ENCODE data around the gene TPD52L1. TPM values are rescaled to one million over a fixed set of nuclear protein-coding genes. Genes with fewer than 3 reads are reported as not detected.

TPD52L1 gene
- total and polyA plus RNA-seq, 10 of the 15 experiments (the other 5 are each of a cell fraction or from before 2014, with no cell fraction given), result 0.03 to 2.6 (median 0.16) TPM; not detected in 3

DNA sequence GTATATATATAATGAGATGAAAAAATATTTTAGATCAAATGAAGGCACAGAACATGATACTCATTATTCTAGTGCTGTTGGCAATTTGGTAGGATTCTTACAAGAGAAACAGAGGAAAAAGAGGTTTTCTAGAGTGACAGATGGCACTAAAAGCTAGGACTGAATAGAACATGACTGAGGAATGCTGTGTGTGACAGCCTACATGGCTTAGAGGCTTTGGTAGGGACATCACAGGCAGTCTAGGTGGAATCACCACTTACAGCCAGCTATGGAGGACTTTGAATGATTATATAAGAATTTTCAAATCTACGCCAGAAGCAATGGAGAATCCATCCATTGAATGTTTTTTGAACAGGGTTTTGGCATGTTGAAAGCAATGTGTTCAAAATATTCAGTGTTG, 52.8 kb downstream of the TPD52L1 start:
- H4K20me1 ChIP-seq (ENCODE audit: control insufficient read depth, insufficient read depth), result no peaks in the 10 kb centered on the region
- RAD21 ChIA-PET (ENCODE audit: unreplicated experiment), result no interaction called here
- FAIRE-seq (no peak), ATAC-seq (no peak), DNase-seq (ENCODE audit: low read depth, low spot score) (no peak)
- TF ChIP-seq, protein P1, sequence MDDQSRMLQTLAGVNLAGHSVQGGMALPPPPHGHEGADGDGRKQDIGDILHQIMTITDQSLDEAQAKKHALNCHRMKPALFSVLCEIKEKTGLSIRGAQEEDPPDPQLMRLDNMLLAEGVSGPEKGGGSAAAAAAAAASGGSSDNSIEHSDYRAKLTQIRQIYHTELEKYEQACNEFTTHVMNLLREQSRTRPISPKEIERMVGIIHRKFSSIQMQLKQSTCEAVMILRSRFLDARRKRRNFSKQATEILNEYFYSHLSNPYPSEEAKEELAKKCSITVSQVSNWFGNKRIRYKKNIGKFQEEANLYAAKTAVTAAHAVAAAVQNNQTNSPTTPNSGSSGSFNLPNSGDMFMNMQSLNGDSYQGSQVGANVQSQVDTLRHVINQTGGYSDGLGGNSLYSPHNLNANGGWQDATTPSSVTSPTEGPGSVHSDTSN (IDR thresholded peaks at IDR 0.05; ENCODE audit: insufficient replicate concordance, low read depth, low read length), result no peak
- no peak for TF ChIP-seq ATF7 (IDR thresholded peaks at IDR 0.05; ENCODE audit: low read depth)
- TF ChIP-seq KLF5 (IDR thresholded peaks at IDR 0.05; ENCODE audit: partially characterized antibody), result no peak
- TF ChIP-seq BCL11A (IDR thresholded peaks at IDR 0.05; ENCODE audit: low read depth, low read length), result no peak
- TF ChIP-seq PML (IDR thresholded peaks at IDR 0.05; ENCODE audit: low read length), result no peak
- TF ChIP-seq YY1 (IDR thresholded peaks at IDR 0.05; ENCODE audit: low read depth, low read length), result no peak
- no peak for TF ChIP-seq JUNB (IDR thresholded peaks at IDR 0.05)
- TF ChIP-seq CREM (IDR thresholded peaks at IDR 0.05; ENCODE audit: low read depth), result no peak
- no peak for TF ChIP-seq ZSCAN29 (IDR thresholded peaks at IDR 0.05)
- no peak for TF ChIP-seq POLR2AphosphoS5 (IDR thresholded peaks at IDR 0.05; ENCODE audit: low read length)
- no peak for TF ChIP-seq NRF1 (conservative IDR thresholded peaks at IDR 0.05; ENCODE audit: low read depth, low read length)
- no peak for TF ChIP-seq EP300 (IDR thresholded peaks at IDR 0.05; ENCODE audit: borderline replicate concordance in 1 of 2, control insufficient read depth in 1 of 2, low read depth in 2 of 2, low read length in 2 of 2)
- no peak for TF ChIP-seq MYB (IDR thresholded peaks at IDR 0.05; ENCODE audit: borderline replicate concordance, low read depth, low read length)
- TF ChIP-seq SMAD1 (IDR thresholded peaks at IDR 0.05; ENCODE audit: low read depth, partially characterized antibody), result no peak
- TF ChIP-seq ZZZ3 (IDR thresholded peaks at IDR 0.05; ENCODE audit: control insufficient read depth, insufficient read length, low read depth), result no peak
- no peak for TF ChIP-seq CEBPB (IDR thresholded peaks at IDR 0.05; ENCODE audit: borderline replicate concordance in 1 of 2, low read depth in 2 of 2, low read length in 2 of 2)
- TF ChIP-seq TCF7 (IDR thresholded peaks at IDR 0.05; ENCODE audit: borderline replicate concordance), result no peak
- TF ChIP-seq TCF3 (IDR thresholded peaks at IDR 0.05; ENCODE audit: borderline replicate concordance, insufficient read depth, low read depth, low read length), result no peak
- TF ChIP-seq ZNF217 (IDR thresholded peaks at IDR 0.05), result no peak
- intact Hi-C loops (cut with micrococcal nuclease; ENCODE audit: unreplicated experiment) (no loop called here), in situ Hi-C loops (cut with MboI) (no loop called here)
- no peaks in the 10 kb centered on the region for H3K9me3 ChIP-seq (replicated peaks; ENCODE audit: control insufficient read depth, insufficient read depth, low read length)
- H2AFZ ChIP-seq (ENCODE audit: control insufficient read depth, low read depth, low read length), result no peak overlapping the region
- no peak overlapping the region for H3K9ac ChIP-seq (ENCODE audit: control insufficient read depth, insufficient read depth, low read length)
- H3K27me3 ChIP-seq (replicated peaks in 1 of 2; ENCODE audit: control insufficient read depth in 2 of 2, insufficient read depth in 2 of 2, low read length in 1 of 2), result no peaks in the 10 kb centered on the region
- SMC1A ChIA-PET (ENCODE audit: uncharacterized antibody, unreplicated experiment), result no interaction called here
- CTCF ChIA-PET, result no interaction called here
- no peak overlapping the region for H3K27ac ChIP-seq (ENCODE audit: control insufficient read depth, insufficient read depth)
- H3K4me2 ChIP-seq (ENCODE audit: control insufficient read depth, insufficient read depth), result no peak overlapping the region
- POLR2A ChIA-PET, result no interaction called here
- no peaks in the 10 kb centered on the region for H3K4me1 ChIP-seq (ENCODE audit: control insufficient read depth, insufficient read depth, low read length)
- H3K4me3 ChIP-seq, result no peak overlapping the region
- H3K79me2 ChIP-seq (ENCODE audit: control insufficient read depth, insufficient read depth, low read length), result no peaks in the 10 kb centered on the region
- no peaks in the 10 kb centered on the region for H3K36me3 ChIP-seq (ENCODE audit: control insufficient read depth in 2 of 2, insufficient read depth in 2 of 2, low read length in 1 of 2)
- 0% methylated on average over 1 of the region's 1 CpG for WGBS (ENCODE audit: insufficient coverage, insufficient replicate concordance, low lambda C conversion rate, missing lambda C conversion rate)
- BruUV-seq (replicated peaks), result no TSS peak

Measured in GM12878 (cell line).